Measurements from ENCODE around the gene WBP4. TPM values are rescaled to one million over a fixed set of nuclear protein-coding genes. Genes with fewer than 3 reads are reported as not detected.
A peak's percentile ranks its signal among the peaks of the same experiment; 100 is the strongest.

Gene WBP4
- total and polyA plus RNA-seq, 7 donors = 18.1 to 37.0 (median 22.2) TPM

GRCh38 chr13:41065078-41065477 is 3.8 kb downstream of the WBP4 start:
- H3K4me3 ChIP-seq = peak overlapping the region; percentile 23
- H3K27me3 ChIP-seq (ENCODE audit: insufficient read depth in 3 of 3, low read length in 2 of 3) = no peaks in the 10 kb centered on the region
- no peak for TF ChIP-seq CTCF (IDR thresholded peaks at IDR 0.05)
- H3K4me1 ChIP-seq = peaks cover 37% of the 10 kb centered on the region
- H3K9me3 ChIP-seq = no peaks in the 10 kb centered on the region
- H3K36me3 ChIP-seq (ENCODE audit: insufficient read depth in 1 of 2, low read depth in 1 of 2) = peaks cover 2 to 63% of the 10 kb centered on the region in 2 donors
- H3K27ac ChIP-seq = peak overlapping the region; percentile 98
- ATAC-seq = peak in 1 of 4 donors; percentile 8
- no peak for DNase-seq
- intact Hi-C loops (cut with DNase I) = loop anchor here (10.0 kb wide), 2 partner anchors 70 to 290 kb away; partner anchors contain the start of genes KBTBD6 (in 1 of the 2) and MRPS31 (in 1 of the 2)

DNA sequence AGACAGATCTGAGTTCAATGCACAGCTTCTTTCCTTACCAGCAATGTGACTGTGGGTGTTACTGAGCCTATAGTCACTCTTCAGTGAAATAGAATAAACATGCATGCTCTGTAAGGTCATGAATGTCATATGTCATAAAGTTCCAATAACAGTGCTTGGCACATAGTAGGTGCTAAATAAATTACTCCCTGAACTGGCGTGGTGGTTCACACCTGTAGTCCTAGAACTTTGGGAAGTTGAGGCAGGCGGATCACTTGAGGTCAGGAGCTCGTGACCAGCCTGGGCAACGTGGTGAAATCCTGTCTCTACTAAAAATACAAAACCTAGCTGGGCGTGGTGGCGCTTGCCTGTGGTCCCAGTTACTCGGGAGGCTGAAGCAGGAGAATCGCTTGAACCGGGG is 13.2 kb downstream of the WBP4 start:
- TF ChIP-seq CTCF (IDR thresholded peaks at IDR 0.05) = no peak
- 78 to 88% (median 79%) methylated on average over 9 of the region's 9 CpGs for WGBS, 3 donors
- intact Hi-C loops (cut with DNase I) = loop anchor here in 1 of 2 donors (2.0 kb wide), 1 partner anchor 146 kb away; no protein-coding TSS in a partner anchor

GRCh38 chr13:41075034-41075433 is 13.7 kb downstream of the WBP4 start:
- Histone ChIP-seq H3K27me3 (ENCODE audit: insufficient read depth in 3 of 3, low read length in 2 of 3) (no peaks in the 10 kb centered on the region), H3K4me3 (no peak overlapping the region), H3K27ac (no peak overlapping the region), H3K36me3 (ENCODE audit: insufficient read depth in 1 of 2, low read depth in 1 of 2) (peaks cover 11 to 97% of the 10 kb centered on the region in 2 donors), H3K4me1 (no peaks in the 10 kb centered on the region), H3K9me3 (no peaks in the 10 kb centered on the region)
- intact Hi-C loops (cut with DNase I) = loop anchor here (2.0 to 5.0 kb wide), 2 partner anchors 146 to 147 kb away; no protein-coding TSS in a partner anchor
- TF ChIP-seq CTCF (IDR thresholded peaks at IDR 0.05) = peak; percentile 43
- ATAC-seq (peak in 2 of 4 donors; percentile 50 to 61), DNase-seq (peak in 1 of 2 donors; percentile 37)
- 31 to 61% (median 44%) methylated on average over 1 of the region's 1 CpG for WGBS, 3 donors

More for the DNA sequence above, 13.2 kb downstream of the WBP4 start:
- no peaks in the 10 kb centered on the region for H3K9me3 ChIP-seq
- H3K4me1 ChIP-seq = no peaks in the 10 kb centered on the region
- ATAC-seq = peak in 1 of 4 donors; percentile 43
- H3K27me3 ChIP-seq (ENCODE audit: insufficient read depth in 3 of 3, low read length in 2 of 3) = no peaks in the 10 kb centered on the region
- no peak for DNase-seq
- H3K36me3 ChIP-seq (ENCODE audit: insufficient read depth in 1 of 2, low read depth in 1 of 2) = peaks cover 11 to 97% of the 10 kb centered on the region in 2 donors
- H3K27ac ChIP-seq = no peak overlapping the region
- no peak overlapping the region for H3K4me3 ChIP-seq

GRCh38 chr13:41075485-41075884 is 14.2 kb downstream of the WBP4 start:
- Histone ChIP-seq H3K36me3 (ENCODE audit: insufficient read depth in 1 of 2, low read depth in 1 of 2) (peaks cover 11 to 97% of the 10 kb centered on the region in 2 donors), H3K27ac (no peak overlapping the region), H3K4me1 (no peaks in the 10 kb centered on the region), H3K9me3 (no peaks in the 10 kb centered on the region), H3K4me3 (no peak overlapping the region), H3K27me3 (ENCODE audit: insufficient read depth in 3 of 3, low read length in 2 of 3) (no peaks in the 10 kb centered on the region)
- DNase-seq = no peak
- WGBS, 3 donors = 89 to 94% (median 92%) methylated on average over 7 of the region's 7 CpGs
- no peak for TF ChIP-seq CTCF (IDR thresholded peaks at IDR 0.05)
- ATAC-seq = no peak
- intact Hi-C loops (cut with DNase I) = loop anchor here (2.0 to 5.0 kb wide), 2 partner anchors 145 to 147 kb away; no protein-coding TSS in a partner anchor

GRCh38 chr13:41077475-41077874 is 16.2 kb downstream of the WBP4 start:
- ATAC-seq (no peak), DNase-seq (no peak)
- H3K4me3 ChIP-seq = no peak overlapping the region
- 87 to 95% (median 93%) methylated on average over 3 of the region's 3 CpGs for WGBS, 3 donors
- no peaks in the 10 kb centered on the region for H3K4me1 ChIP-seq
- no peaks in the 10 kb centered on the region for H3K27me3 ChIP-seq (ENCODE audit: insufficient read depth in 3 of 3, low read length in 2 of 3)
- intact Hi-C loops (cut with DNase I) = loop anchor here in 1 of 2 donors (5.0 kb wide), 1 partner anchor 145 kb away; no protein-coding TSS in a partner anchor
- H3K9me3 ChIP-seq = no peaks in the 10 kb centered on the region
- H3K36me3 ChIP-seq (ENCODE audit: insufficient read depth in 1 of 2, low read depth in 1 of 2) = peaks cover 9 to 97% of the 10 kb centered on the region in 2 donors
- H3K27ac ChIP-seq = no peak overlapping the region
- no peak for TF ChIP-seq CTCF (IDR thresholded peaks at IDR 0.05)
